Stimulated activated CD4-positive, alpha-beta T cell treated with anti-CD3 and anti-CD28 coated beads, Interleukin-15, amount 100 ng/mL, for 48 hours (primary cell): ENCODE measurements around the gene KPNA6.

Source experiments
- DNase-seq, 2 donors: peaks; one replicate each; pipeline ENCODE4 v3.0.0-alpha.2; 2020; ENCODE audit warnings: low read depth in 2 of 2

KPNA6 gene

GRCh38 chr1:32187850-32188249 is 80.0 kb downstream of the KPNA6 start:
- no peak for DNase-seq

- no peak for DNase-seq
Observed at GRCh38 chr1:32192220-32192948, 84.5 kb downstream of the KPNA6 start.

GRCh38 chr1:32194984-32195383 is 87.1 kb downstream of the KPNA6 start:
- no peak for DNase-seq

- no peak for DNase-seq
Observed at GRCh38 chr1:32195531-32195930, 87.7 kb downstream of the KPNA6 start.

- DNase-seq: no peak
Observed at GRCh38 chr1:32195972-32196823, 88.3 kb downstream of the KPNA6 start.

GRCh38 chr1:32197074-32197473 is 89.2 kb downstream of the KPNA6 start:
- no peak for DNase-seq

- no peak for DNase-seq
Observed at GRCh38 chr1:32197837-32198236, 90.0 kb downstream of the KPNA6 start.

GRCh38 chr1:32198237-32199042 is 90.6 kb downstream of the KPNA6 start:
- no peak for DNase-seq

- DNase-seq: no peak
Observed at GRCh38 chr1:32199043-32199716, 91.3 kb downstream of the KPNA6 start.

GRCh38 chr1:32199717-32200072 is 91.8 kb downstream of the KPNA6 start:
- no peak for DNase-seq

GRCh38 chr1:32200226-32201010 is 92.6 kb downstream of the KPNA6 start, which contains the start of gene CCDC28B:
CCDC28B (plus strand) TSS chr1:32200595; CDS start chr1:32201936, 1,341 bp downstream.
- DNase-seq: peak in 1 of 2 donors; percentile 27

DNA sequence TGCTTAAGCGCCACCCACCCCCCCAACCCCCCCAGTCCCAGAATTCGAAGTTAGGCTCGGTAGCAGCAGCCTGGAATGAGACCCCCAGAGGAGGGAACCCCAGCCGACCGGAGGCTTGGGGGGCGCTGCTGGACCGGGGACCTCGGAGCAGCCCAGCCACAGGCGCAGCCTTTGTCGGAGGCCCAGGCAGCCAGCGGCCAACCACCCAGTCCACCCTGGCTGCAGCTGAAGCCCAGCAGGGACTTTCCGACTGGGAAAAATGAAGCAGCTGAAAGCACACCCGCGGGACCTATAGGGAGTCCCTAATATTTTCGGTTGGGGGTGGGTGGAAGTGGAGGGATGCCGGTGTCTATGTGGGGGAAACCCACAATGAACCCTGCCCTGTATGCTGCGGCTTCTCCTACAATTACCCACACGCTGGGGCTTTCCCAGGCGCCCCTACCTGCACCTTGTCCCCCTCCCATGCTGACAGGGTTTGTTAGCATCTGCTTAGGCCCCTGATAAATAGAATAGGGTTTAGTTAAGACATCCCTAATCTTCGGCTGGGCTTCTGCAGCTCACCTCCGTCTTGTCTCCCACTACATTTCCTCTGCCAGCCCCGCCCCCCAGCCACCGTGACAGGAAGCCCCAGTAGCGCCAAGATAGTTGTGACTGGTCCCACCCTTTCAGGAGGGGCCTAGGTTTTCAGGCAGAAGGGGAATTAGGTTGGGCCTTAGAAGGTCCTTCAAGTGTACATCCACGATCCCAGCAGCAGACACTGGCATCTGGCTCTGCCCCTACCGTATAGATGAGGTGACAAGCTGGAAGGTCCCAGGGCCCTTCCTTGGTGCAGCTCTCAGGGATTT is 93.4 kb downstream of the KPNA6 start:
- DNase-seq: peak; percentile 48 to 71

DNA sequence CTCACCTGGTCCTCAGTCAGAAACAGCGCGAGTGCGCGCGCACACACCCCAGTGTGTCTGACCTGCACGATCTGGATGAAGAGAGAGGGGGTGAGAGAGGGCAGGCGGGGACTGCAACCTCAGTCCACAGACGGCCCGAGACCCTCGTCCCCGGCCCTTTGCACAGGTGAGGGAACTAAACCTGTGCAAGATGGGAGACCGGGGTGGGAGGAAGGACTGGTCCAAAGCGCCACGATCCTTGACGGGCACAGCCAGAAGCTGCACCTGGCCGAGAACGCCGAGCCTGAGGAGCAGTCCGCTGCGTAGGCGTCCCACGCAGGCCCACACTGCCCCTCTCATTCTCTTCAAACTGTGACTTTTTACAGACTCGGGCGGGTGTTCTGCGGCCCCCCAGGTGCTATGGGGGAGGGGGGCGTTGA is 97.1 kb downstream of the KPNA6 start:
- DNase-seq: no peak

- DNase-seq: peak; percentile 80 to 84
Observed at GRCh38 chr1:32205401-32206370, 97.8 kb downstream of the KPNA6 start, which contains the start of gene IQCC. IQCC (plus strand) TSS chr1:32205671; CDS start chr1:32205682, 11 bp downstream.

DNA sequence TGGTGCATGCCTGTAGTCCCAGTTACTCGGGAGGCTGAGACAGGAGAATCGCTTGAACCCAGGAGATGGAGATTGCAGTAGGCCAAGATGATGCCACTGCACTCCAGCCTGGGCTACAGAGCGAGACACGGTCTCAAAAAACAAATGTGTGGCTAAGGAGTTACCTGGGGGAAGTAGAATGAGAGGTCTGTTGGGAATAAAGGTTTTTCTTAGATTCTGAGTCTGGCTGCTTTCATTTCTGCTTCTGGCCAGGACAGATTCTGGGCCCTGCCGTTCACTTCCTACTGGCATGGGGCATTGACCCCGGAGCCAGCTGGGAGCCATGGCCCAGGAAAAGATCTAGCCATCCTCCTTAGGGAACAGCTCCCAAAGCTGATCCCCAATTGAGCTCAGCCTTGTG is 100.6 kb downstream of the KPNA6 start:
- no peak for DNase-seq

DNA sequence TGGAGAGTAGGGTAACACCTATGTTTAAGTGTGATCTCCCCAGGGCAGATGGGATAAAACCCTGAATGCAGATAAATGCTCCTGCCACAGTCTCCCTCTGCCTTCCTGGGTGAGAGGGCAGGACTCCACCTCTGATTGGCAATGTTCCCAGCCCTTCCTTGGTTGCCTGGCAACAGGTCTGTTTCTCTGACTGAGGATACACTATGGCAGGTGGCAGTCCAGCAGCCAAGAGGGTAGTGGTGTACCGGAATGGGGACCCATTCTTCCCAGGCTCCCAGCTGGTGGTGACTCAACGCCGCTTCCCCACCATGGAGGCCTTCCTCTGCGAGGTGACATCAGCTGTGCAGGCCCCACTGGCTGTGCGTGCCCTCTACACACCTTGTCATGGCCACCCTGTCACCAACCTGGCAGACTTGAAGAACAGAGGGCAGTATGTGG is 101.1 kb downstream of the KPNA6 start, which contains the start of gene DCDC2B:
Gene DCDC2B (plus strand): TSS at position 199 of the 438 bp plus-strand sequence. CDS start 5 bp downstream, at position 204.
- no peak for DNase-seq

GRCh38 chr1:32215629-32216480 is 108.0 kb downstream of the KPNA6 start:
- peak in 1 of 2 donors; percentile 39 for DNase-seq
